Glomerular endothelial cell (primary cell): ENCODE results near the gene YWHAG. TPM values are rescaled to one million over a fixed set of nuclear protein-coding genes. Genes with fewer than 3 reads are reported as not detected.
"Not testable (repeated sequence)": the region's sequence is repeated elsewhere in the genome, so short reads cannot be mapped to it uniquely, and the experiment has no call there.

Source experiments
- DNase-seq: peaks from one replicate; pipeline ENCODE4 v3.0.0-alpha.2; 2011; ENCODE audit warnings: low read depth, low spot score; ENCODE audit errors: extremely low read depth
- total RNA-seq: library from RNA; depleted of rRNA; stranded (reverse); fragments of >200 nt; gene quantifications from 2 replicates; pipeline ENCODE4 v1.2.3, GENCODE V29; 2015

Gene YWHAG
- total RNA-seq, 1 donor from 2014 or later = 198 TPM

GRCh38 chr7:76381814-76382213 is 23.0 kb upstream of the YWHAG start:
- DNase-seq = no peak

GRCh38 chr7:76380623-76380966 is 21.8 kb upstream of the YWHAG start:
- DNase-seq = no peak

- DNase-seq = no peak
Observed at GRCh38 chr7:76377186-76377918, 18.6 kb upstream of the YWHAG start.

GRCh38 chr7:76375251-76375650 is 16.5 kb upstream of the YWHAG start:
- no peak for DNase-seq

- no peak for DNase-seq
Observed at GRCh38 chr7:76372984-76373833, 14.4 kb upstream of the YWHAG start.

- no peak for DNase-seq
Observed at GRCh38 chr7:76371396-76371795, 12.6 kb upstream of the YWHAG start.

- DNase-seq = no peak
Observed at GRCh38 chr7:76369018-76369417, 10.2 kb upstream of the YWHAG start.

GRCh38 chr7:76368190-76368589 is 9.4 kb upstream of the YWHAG start:
- no peak for DNase-seq

GRCh38 chr7:76364198-76364584 is 5.4 kb upstream of the YWHAG start:
- no peak for DNase-seq

GRCh38 chr7:76363754-76364153 is 5.0 kb upstream of the YWHAG start:
- not testable (repeated sequence) for DNase-seq

- DNase-seq = no peak
Observed at GRCh38 chr7:76359978-76360638, 1.3 kb upstream of the YWHAG start.

GRCh38 chr7:76359111-76359977 is 553 bp upstream of the YWHAG start:
- DNase-seq = no peak

GRCh38 chr7:76358011-76358480 is 745 bp downstream of the YWHAG start:
- DNase-seq = no peak

GRCh38 chr7:76357475-76358010 is 1.2 kb downstream of the YWHAG start:
- no peak for DNase-seq

- DNase-seq = no peak
Observed at GRCh38 chr7:76356823-76357222, 2.0 kb downstream of the YWHAG start.

- no peak for DNase-seq
Observed at GRCh38 chr7:76356115-76356514, 2.7 kb downstream of the YWHAG start.

GRCh38 chr7:76354981-76355730 is 3.6 kb downstream of the YWHAG start:
- DNase-seq = no peak

- no peak for DNase-seq
Observed at GRCh38 chr7:76354516-76354915, 4.3 kb downstream of the YWHAG start.

- no peak for DNase-seq
Observed at GRCh38 chr7:76353744-76354143, 5.0 kb downstream of the YWHAG start.

GRCh38 chr7:76352193-76352592 is 6.6 kb downstream of the YWHAG start:
- no peak for DNase-seq
